Measurements from ENCODE around the gene AHNAK2. TPM values are rescaled to one million over a fixed set of nuclear protein-coding genes. Genes with fewer than 3 reads are reported as not detected.

The AHNAK2 gene
- total RNA-seq, 1 experiment from 2014 or later, result 30.8 TPM

- BruUV-seq (replicated peaks), result no TSS peak
- Histone ChIP-seq H3K9me2 (ENCODE audit: insufficient read depth) (no peaks in the 10 kb centered on the region), H2AFZ (no peak overlapping the region), H4K20me1 (ENCODE audit: insufficient read depth) (no peaks in the 10 kb centered on the region), H3K9me3 (ENCODE audit: insufficient read depth, low read depth) (no peaks in the 10 kb centered on the region), H3K4me3 (no peak overlapping the region), H3K4me1 (replicated peaks; ENCODE audit: insufficient read depth) (peaks cover 14% of the 10 kb centered on the region), H3F3A (ENCODE audit: insufficient read depth, low read depth) (peaks cover 13% of the 10 kb centered on the region; the same call in 1 of the 2 replicates), H3K27me3 (ENCODE audit: insufficient read depth, low read depth) (no peaks in the 10 kb centered on the region), H3K4me2 (no peak overlapping the region), H3K36me3 (ENCODE audit: low read depth) (no peaks in the 10 kb centered on the region), H3K27ac (no peak overlapping the region), H3K79me2 (ENCODE audit: low read depth) (peaks cover 10% of the 10 kb centered on the region)
- ChIA-PET POLR2A (ENCODE audit: unreplicated experiment) (no interaction called here), CTCF (no interaction called here)
- intact Hi-C loops (cut with micrococcal nuclease; ENCODE audit: unreplicated experiment), result no loop called here
- DNase-seq, result no peak
- TF ChIP-seq EZH2 (IDR thresholded peaks at IDR 0.05; ENCODE audit: low read depth) (no peak), CTCF (conservative IDR thresholded peaks at IDR 0.05) (no peak)
These were observed 3.7 kb upstream of the AHNAK2 start for GRCh38 chr14:104981699-104982541.

GRCh38 chr14:104980611-104981531, 2.7 kb upstream of the AHNAK2 start:
- Histone ChIP-seq H3K79me2 (ENCODE audit: low read depth) (no peaks in the 10 kb centered on the region), H4K20me1 (ENCODE audit: insufficient read depth) (no peaks in the 10 kb centered on the region), H3F3A (ENCODE audit: insufficient read depth, low read depth) (peaks cover 13% of the 10 kb centered on the region; the same call in 1 of the 2 replicates), H3K4me2 (no peak overlapping the region), H3K4me1 (replicated peaks; ENCODE audit: insufficient read depth) (peaks cover 18% of the 10 kb centered on the region), H3K27ac (no peak overlapping the region), H3K36me3 (ENCODE audit: low read depth) (no peaks in the 10 kb centered on the region), H2AFZ (no peak overlapping the region), H3K9me3 (ENCODE audit: insufficient read depth, low read depth) (no peaks in the 10 kb centered on the region), H3K4me3 (no peak overlapping the region), H3K27me3 (ENCODE audit: insufficient read depth, low read depth) (no peaks in the 10 kb centered on the region), H3K9me2 (ENCODE audit: insufficient read depth) (no peaks in the 10 kb centered on the region)
- TF ChIP-seq CTCF (conservative IDR thresholded peaks at IDR 0.05) (no peak), EZH2 (IDR thresholded peaks at IDR 0.05; ENCODE audit: low read depth) (no peak)
- no peak for DNase-seq
- CTCF ChIA-PET, result no interaction called here
- POLR2A ChIA-PET (ENCODE audit: unreplicated experiment), result no interaction called here
- intact Hi-C loops (cut with micrococcal nuclease; ENCODE audit: unreplicated experiment), result no loop called here
- BruUV-seq (replicated peaks), result no TSS peak

- no peak overlapping the region for H2AFZ ChIP-seq
- no peak overlapping the region for H3K4me2 ChIP-seq
- H3K9me2 ChIP-seq (ENCODE audit: insufficient read depth), result no peaks in the 10 kb centered on the region
- BruUV-seq (replicated peaks), result no TSS peak
- intact Hi-C loops (cut with micrococcal nuclease; ENCODE audit: unreplicated experiment), result no loop called here
- CTCF ChIA-PET, result no interaction called here
- no peaks in the 10 kb centered on the region for H3K9me3 ChIP-seq (ENCODE audit: insufficient read depth, low read depth)
- no peaks in the 10 kb centered on the region for H3K79me2 ChIP-seq (ENCODE audit: low read depth)
- H3K4me3 ChIP-seq, result no peak overlapping the region
- no peaks in the 10 kb centered on the region for H4K20me1 ChIP-seq (ENCODE audit: insufficient read depth)
- peaks cover 27% of the 10 kb centered on the region for H3K4me1 ChIP-seq (replicated peaks; ENCODE audit: insufficient read depth)
- peak; percentile 69 to 80 for DNase-seq
- H3K27me3 ChIP-seq (ENCODE audit: insufficient read depth, low read depth), result no peaks in the 10 kb centered on the region
- H3K36me3 ChIP-seq (ENCODE audit: low read depth), result no peaks in the 10 kb centered on the region
- no peak overlapping the region for H3K27ac ChIP-seq
- TF ChIP-seq CTCF (conservative IDR thresholded peaks at IDR 0.05) (no peak), EZH2 (IDR thresholded peaks at IDR 0.05; ENCODE audit: low read depth) (no peak)
- POLR2A ChIA-PET (ENCODE audit: unreplicated experiment), result interaction anchor here (0.7 kb wide), 1 partner anchor 52 kb away, joined by 4 read pairs; no protein-coding TSS in a partner anchor
- peaks cover 13% of the 10 kb centered on the region; the same call in 1 of the 2 replicates for H3F3A ChIP-seq (ENCODE audit: insufficient read depth, low read depth)
These were observed 1.8 kb upstream of the AHNAK2 start for GRCh38 chr14:104979758-104980610.
